ENCODE measurements around the gene CLDND1.

Gene CLDND1

GRCh38 chr3:98522544-98523281, at the start of gene CLDND1:
Gene CLDND1 (minus strand): TSS chr3:98522902. CDS start chr3:98521424, 1,478 bp downstream.
- DNase-seq (ENCODE audit: low read depth), result peak; percentile 89
- in situ Hi-C loops (cut with HindIII; ENCODE audit: low sequenced_read_pairs), result no loop called here
- no peak for TF ChIP-seq CTCF (IDR thresholded peaks at IDR 0.05; ENCODE audit: low read depth, low read length, missing control alignments)
- H3K4me3 ChIP-seq (ENCODE audit: low read depth, low read length), result peak within 1 kb of the TSS; percentile 65

GRCh38 chr3:98568402-98568801, 45.7 kb upstream of the CLDND1 start:
- no peak overlapping the region for H3K4me3 ChIP-seq (ENCODE audit: low read depth, low read length)
- in situ Hi-C loops (cut with HindIII; ENCODE audit: low sequenced_read_pairs), result no loop called here
- TF ChIP-seq CTCF (IDR thresholded peaks at IDR 0.05; ENCODE audit: low read depth, low read length, missing control alignments), result no peak
- DNase-seq (ENCODE audit: low read depth), result no peak

- in situ Hi-C loops (cut with HindIII; ENCODE audit: low sequenced_read_pairs), result no loop called here
- no peak overlapping the region for H3K4me3 ChIP-seq (ENCODE audit: low read depth, low read length)
- TF ChIP-seq CTCF (IDR thresholded peaks at IDR 0.05; ENCODE audit: low read depth, low read length, missing control alignments), result no peak
- no peak for DNase-seq (ENCODE audit: low read depth)
These were observed 45.1 kb upstream of the CLDND1 start for GRCh38 chr3:98567666-98568270.

- no peak for TF ChIP-seq CTCF (IDR thresholded peaks at IDR 0.05; ENCODE audit: low read depth, low read length, missing control alignments)
- no peak overlapping the region for H3K4me3 ChIP-seq (ENCODE audit: low read depth, low read length)
- no peak for DNase-seq (ENCODE audit: low read depth)
- in situ Hi-C loops (cut with HindIII; ENCODE audit: low sequenced_read_pairs), result no loop called here
These were observed 43.1 kb upstream of the CLDND1 start for GRCh38 chr3:98565843-98566242.

GRCh38 chr3:98565237-98565643, 42.5 kb upstream of the CLDND1 start:
- in situ Hi-C loops (cut with HindIII; ENCODE audit: low sequenced_read_pairs), result no loop called here
- DNase-seq (ENCODE audit: low read depth), result no peak
- H3K4me3 ChIP-seq (ENCODE audit: low read depth, low read length), result no peak overlapping the region
- TF ChIP-seq CTCF (IDR thresholded peaks at IDR 0.05; ENCODE audit: low read depth, low read length, missing control alignments), result no peak

- H3K4me3 ChIP-seq (ENCODE audit: low read depth, low read length), result no peak overlapping the region
- no peak for TF ChIP-seq CTCF (IDR thresholded peaks at IDR 0.05; ENCODE audit: low read depth, low read length, missing control alignments)
- in situ Hi-C loops (cut with HindIII; ENCODE audit: low sequenced_read_pairs), result no loop called here
- no peak for DNase-seq (ENCODE audit: low read depth)
These were observed 41.7 kb upstream of the CLDND1 start for GRCh38 chr3:98564282-98565005.

Measured in astrocyte of the cerebellum (primary cell).